WTC11 (cell line): ENCODE results near the gene OR11A1.

Experiments
- ESRRA ChIP-seq: sonication (generic); formaldehyde crosslinking; IDR thresholded peaks from 2 replicates; pipeline ENCODE4 v1.8.1; 2022; ENCODE audit warnings: mild to moderate bottlenecking, missing genetic modification reagents, borderline replicate concordance
- FOXP1 ChIP-seq: sonication (generic); formaldehyde crosslinking; IDR thresholded peaks from 2 replicates; pipeline ENCODE4 v1.8.0; 2022; ENCODE audit warnings: missing genetic modification reagents, mild to moderate bottlenecking, moderate library complexity, borderline replicate concordance
- TCF7 ChIP-seq: sonication (generic); formaldehyde crosslinking; IDR thresholded peaks from 2 replicates; pipeline ENCODE4 v1.8.0; 2022; ENCODE audit warnings: mild to moderate bottlenecking, low read depth, missing genetic modification reagents, moderate library complexity
- TEAD4 ChIP-seq: sonication (generic); formaldehyde crosslinking; IDR thresholded peaks from 2 replicates; pipeline ENCODE4 v1.8.0; 2022; ENCODE audit warnings: mild to moderate bottlenecking, missing genetic modification reagents
- TF ChIP-seq, protein P1 (sequence below): fragments of 200-600 bp; IDR thresholded peaks from 2 replicates; pipeline ENCODE4 v1.8.0; 2022; ENCODE audit warnings: antibody characterized with exemption
- TF ChIP-seq, protein P2 (sequence below): sonication (generic); formaldehyde crosslinking; conservative IDR thresholded peaks from 2 replicates; pipeline ENCODE4 v1.8.1; 2023; ENCODE audit warnings: mild to moderate bottlenecking, low read depth, missing genetic modification reagents, moderate library complexity
- TF ChIP-seq, protein P3 (sequence below): sonication (generic); formaldehyde crosslinking; IDR thresholded peaks from 2 replicates; pipeline ENCODE4 v1.8.0; 2023; ENCODE audit warnings: mild to moderate bottlenecking, missing genetic modification reagents
- TF ChIP-seq, protein P4 (sequence below): sonication (generic); formaldehyde crosslinking; IDR thresholded peaks from 2 replicates; pipeline ENCODE4 v1.8.0; 2022; ENCODE audit warnings: mild to moderate bottlenecking, missing genetic modification reagents
- TF ChIP-seq, protein P5 (sequence below): sonication (generic); formaldehyde crosslinking; IDR thresholded peaks from 2 replicates; pipeline ENCODE4 v1.8.1; 2022; ENCODE audit warnings: missing genetic modification reagents, borderline replicate concordance
- TF ChIP-seq, protein P6 (sequence below): fragments of 250-450 bp; sonication (Bioruptor Pico); IDR thresholded peaks from 2 replicates; pipeline ENCODE4 v1.8.0; 2021; ENCODE audit warnings: mild to moderate bottlenecking

DNA sequence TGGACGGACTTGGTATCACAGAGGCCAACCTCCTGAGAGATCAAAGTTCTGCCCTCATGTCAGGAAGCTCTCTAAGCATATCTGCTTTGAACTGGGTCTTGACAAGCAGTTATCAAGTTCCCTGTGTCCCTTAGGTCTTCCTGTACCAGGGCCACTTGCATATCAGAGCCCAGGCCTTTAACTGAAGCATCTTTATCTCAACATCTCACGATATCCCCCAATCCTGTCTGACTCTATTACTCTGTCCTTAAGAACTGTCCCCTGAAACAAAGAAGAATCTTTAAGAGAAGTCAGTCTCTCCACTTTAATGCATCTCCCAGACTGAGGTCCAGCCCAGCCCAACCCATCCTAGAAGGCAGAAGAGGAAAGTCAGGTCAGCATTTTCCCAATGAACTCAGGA lies 22.7 kb upstream of the OR11A1 start:
- TF ChIP-seq, protein P1, sequence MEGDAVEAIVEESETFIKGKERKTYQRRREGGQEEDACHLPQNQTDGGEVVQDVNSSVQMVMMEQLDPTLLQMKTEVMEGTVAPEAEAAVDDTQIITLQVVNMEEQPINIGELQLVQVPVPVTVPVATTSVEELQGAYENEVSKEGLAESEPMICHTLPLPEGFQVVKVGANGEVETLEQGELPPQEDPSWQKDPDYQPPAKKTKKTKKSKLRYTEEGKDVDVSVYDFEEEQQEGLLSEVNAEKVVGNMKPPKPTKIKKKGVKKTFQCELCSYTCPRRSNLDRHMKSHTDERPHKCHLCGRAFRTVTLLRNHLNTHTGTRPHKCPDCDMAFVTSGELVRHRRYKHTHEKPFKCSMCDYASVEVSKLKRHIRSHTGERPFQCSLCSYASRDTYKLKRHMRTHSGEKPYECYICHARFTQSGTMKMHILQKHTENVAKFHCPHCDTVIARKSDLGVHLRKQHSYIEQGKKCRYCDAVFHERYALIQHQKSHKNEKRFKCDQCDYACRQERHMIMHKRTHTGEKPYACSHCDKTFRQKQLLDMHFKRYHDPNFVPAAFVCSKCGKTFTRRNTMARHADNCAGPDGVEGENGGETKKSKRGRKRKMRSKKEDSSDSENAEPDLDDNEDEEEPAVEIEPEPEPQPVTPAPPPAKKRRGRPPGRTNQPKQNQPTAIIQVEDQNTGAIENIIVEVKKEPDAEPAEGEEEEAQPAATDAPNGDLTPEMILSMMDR, result no peak
- TF ChIP-seq, protein P2, sequence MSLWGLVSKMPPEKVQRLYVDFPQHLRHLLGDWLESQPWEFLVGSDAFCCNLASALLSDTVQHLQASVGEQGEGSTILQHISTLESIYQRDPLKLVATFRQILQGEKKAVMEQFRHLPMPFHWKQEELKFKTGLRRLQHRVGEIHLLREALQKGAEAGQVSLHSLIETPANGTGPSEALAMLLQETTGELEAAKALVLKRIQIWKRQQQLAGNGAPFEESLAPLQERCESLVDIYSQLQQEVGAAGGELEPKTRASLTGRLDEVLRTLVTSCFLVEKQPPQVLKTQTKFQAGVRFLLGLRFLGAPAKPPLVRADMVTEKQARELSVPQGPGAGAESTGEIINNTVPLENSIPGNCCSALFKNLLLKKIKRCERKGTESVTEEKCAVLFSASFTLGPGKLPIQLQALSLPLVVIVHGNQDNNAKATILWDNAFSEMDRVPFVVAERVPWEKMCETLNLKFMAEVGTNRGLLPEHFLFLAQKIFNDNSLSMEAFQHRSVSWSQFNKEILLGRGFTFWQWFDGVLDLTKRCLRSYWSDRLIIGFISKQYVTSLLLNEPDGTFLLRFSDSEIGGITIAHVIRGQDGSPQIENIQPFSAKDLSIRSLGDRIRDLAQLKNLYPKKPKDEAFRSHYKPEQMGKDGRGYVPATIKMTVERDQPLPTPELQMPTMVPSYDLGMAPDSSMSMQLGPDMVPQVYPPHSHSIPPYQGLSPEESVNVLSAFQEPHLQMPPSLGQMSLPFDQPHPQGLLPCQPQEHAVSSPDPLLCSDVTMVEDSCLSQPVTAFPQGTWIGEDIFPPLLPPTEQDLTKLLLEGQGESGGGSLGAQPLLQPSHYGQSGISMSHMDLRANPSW (CRISPR knock-in tag), result no peak
- no peak for TF ChIP-seq ESRRA (CRISPR knock-in tag)
- TF ChIP-seq, protein P3, sequence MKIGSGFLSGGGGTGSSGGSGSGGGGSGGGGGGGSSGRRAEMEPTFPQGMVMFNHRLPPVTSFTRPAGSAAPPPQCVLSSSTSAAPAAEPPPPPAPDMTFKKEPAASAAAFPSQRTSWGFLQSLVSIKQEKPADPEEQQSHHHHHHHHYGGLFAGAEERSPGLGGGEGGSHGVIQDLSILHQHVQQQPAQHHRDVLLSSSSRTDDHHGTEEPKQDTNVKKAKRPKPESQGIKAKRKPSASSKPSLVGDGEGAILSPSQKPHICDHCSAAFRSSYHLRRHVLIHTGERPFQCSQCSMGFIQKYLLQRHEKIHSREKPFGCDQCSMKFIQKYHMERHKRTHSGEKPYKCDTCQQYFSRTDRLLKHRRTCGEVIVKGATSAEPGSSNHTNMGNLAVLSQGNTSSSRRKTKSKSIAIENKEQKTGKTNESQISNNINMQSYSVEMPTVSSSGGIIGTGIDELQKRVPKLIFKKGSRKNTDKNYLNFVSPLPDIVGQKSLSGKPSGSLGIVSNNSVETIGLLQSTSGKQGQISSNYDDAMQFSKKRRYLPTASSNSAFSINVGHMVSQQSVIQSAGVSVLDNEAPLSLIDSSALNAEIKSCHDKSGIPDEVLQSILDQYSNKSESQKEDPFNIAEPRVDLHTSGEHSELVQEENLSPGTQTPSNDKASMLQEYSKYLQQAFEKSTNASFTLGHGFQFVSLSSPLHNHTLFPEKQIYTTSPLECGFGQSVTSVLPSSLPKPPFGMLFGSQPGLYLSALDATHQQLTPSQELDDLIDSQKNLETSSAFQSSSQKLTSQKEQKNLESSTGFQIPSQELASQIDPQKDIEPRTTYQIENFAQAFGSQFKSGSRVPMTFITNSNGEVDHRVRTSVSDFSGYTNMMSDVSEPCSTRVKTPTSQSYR, result no peak
- no peak for TF ChIP-seq TEAD4 (CRISPR knock-in tag)
- TF ChIP-seq, protein P4, sequence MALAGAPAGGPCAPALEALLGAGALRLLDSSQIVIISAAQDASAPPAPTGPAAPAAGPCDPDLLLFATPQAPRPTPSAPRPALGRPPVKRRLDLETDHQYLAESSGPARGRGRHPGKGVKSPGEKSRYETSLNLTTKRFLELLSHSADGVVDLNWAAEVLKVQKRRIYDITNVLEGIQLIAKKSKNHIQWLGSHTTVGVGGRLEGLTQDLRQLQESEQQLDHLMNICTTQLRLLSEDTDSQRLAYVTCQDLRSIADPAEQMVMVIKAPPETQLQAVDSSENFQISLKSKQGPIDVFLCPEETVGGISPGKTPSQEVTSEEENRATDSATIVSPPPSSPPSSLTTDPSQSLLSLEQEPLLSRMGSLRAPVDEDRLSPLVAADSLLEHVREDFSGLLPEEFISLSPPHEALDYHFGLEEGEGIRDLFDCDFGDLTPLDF (CRISPR knock-in tag), result no peak
- TF ChIP-seq, protein P5, sequence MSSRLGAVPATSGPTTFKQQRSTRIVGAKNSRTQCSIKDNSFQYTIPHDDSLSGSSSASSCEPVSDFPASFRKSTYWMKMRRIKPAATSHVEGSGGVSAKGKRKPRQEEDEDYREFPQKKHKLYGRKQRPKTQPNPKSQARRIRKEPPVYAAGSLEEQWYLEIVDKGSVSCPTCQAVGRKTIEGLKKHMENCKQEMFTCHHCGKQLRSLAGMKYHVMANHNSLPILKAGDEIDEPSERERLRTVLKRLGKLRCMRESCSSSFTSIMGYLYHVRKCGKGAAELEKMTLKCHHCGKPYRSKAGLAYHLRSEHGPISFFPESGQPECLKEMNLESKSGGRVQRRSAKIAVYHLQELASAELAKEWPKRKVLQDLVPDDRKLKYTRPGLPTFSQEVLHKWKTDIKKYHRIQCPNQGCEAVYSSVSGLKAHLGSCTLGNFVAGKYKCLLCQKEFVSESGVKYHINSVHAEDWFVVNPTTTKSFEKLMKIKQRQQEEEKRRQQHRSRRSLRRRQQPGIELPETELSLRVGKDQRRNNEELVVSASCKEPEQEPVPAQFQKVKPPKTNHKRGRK (CRISPR knock-in tag), result no peak
- TF ChIP-seq TCF7 (CRISPR knock-in tag), result no peak
- TF ChIP-seq, protein P6, sequence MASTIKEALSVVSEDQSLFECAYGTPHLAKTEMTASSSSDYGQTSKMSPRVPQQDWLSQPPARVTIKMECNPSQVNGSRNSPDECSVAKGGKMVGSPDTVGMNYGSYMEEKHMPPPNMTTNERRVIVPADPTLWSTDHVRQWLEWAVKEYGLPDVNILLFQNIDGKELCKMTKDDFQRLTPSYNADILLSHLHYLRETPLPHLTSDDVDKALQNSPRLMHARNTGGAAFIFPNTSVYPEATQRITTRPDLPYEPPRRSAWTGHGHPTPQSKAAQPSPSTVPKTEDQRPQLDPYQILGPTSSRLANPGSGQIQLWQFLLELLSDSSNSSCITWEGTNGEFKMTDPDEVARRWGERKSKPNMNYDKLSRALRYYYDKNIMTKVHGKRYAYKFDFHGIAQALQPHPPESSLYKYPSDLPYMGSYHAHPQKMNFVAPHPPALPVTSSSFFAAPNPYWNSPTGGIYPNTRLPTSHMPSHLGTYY (CRISPR knock-in tag), result no peak
- TF ChIP-seq FOXP1, result no peak
